Endothelial cell of umbilical vein (primary cell): ENCODE measurements around the gene SPEF1. TPM values are rescaled to one million over a fixed set of nuclear protein-coding genes. Genes with fewer than 3 reads are reported as not detected.

ENCODE experiments used
- BruUV-seq: library from RNA; stranded (reverse); fragments of 400-500 nt; replicated peaks from 2 replicates; lab custom pipeline; 2021; lab: Mats Ljungman, UMichigan
- CTCF ChIA-PET: fragments of 300-600, 350-600 bp; sonication (Branson Sonifier 250); formaldehyde crosslinking; loops from one replicate; lab custom pipeline; 2021; ENCODE audit warnings: antibody characterized with exemption, inconsistent platforms; lab: Charles Lee
- POLR2A ChIA-PET: fragments of 300-600, 350-600 bp; sonication (Branson Sonifier 250); formaldehyde crosslinking; loops from one replicate; lab custom pipeline; 2021; ENCODE audit warnings: antibody characterized with exemption, inconsistent platforms; lab: Charles Lee
- DNase-seq: peaks from one replicate; pipeline ENCODE4 v3.0.0-alpha.2; 2011; ENCODE audit warnings: low read depth, low spot score
- FAIRE-seq: peaks from 2 replicates; lab custom pipeline; 2011; peaks lifted over from hg19 to GRCh38; lab: Jason Lieb, UNC
- H2AFZ ChIP-seq: 2 replicates; pipeline ENCODE4 v1.6.0; 2012; ENCODE audit warnings: low read depth, low read length, control low read depth, inconsistent platforms
- H3K27ac ChIP-seq: 2 replicates; pipeline ENCODE4 v1.5.1; 2011; ENCODE audit warnings: low read depth, mild to moderate bottlenecking, control low read depth, low read length, moderate library complexity; ENCODE audit not compliant: insufficient read depth
- H3K27me3 ChIP-seq, 2 experiments: 2 replicates each; pipeline versions ENCODE4 v1.6.0 to v1.6.1; 2011; ENCODE audit warnings: low read length in 2 of 2, mixed read lengths in 1 of 2; ENCODE audit not compliant: control insufficient read depth in 2 of 2, insufficient read depth in 2 of 2
- H3K36me3 ChIP-seq, 2 experiments: 2 replicates in 1 of 2; 3 replicates in 1 of 2; pipeline ENCODE4 v1.5.1; 2011; ENCODE audit warnings: low read length in 2 of 2, mild to moderate bottlenecking in 1 of 2, moderate library complexity in 1 of 2; ENCODE audit not compliant: control insufficient read depth in 2 of 2, insufficient read depth in 2 of 2; ENCODE audit errors: extremely low read depth in 1 of 2
- H3K4me1 ChIP-seq: 3 replicates; pipeline ENCODE4 v1.5.1; 2011; ENCODE audit warnings: mild to moderate bottlenecking, low read length; ENCODE audit not compliant: control insufficient read depth, insufficient read depth; ENCODE audit errors: extremely low read depth
- H3K4me2 ChIP-seq: 2 replicates; pipeline ENCODE4 v1.6.1; 2011; ENCODE audit warnings: low read length, control low read depth, mixed read lengths; ENCODE audit not compliant: insufficient read depth
- H3K4me3 ChIP-seq, 3 experiments: fragments of 200-600 bp in 1 of 3; sonication (generic), shearing (Covaris generic) in 1 of 3; replicated peaks in 1 of 3; 2 replicates each; pipeline ENCODE4 v1.5.1; 2011 to 2016; ENCODE audit warnings: control low read depth in 3 of 3, low read length in 3 of 3, mild to moderate bottlenecking in 2 of 3, inconsistent platforms in 1 of 3, low read depth in 1 of 3, moderate library complexity in 1 of 3; ENCODE audit not compliant: insufficient read depth in 1 of 3
- H3K79me2 ChIP-seq: 2 replicates; pipeline ENCODE4 v1.6.0; 2012; ENCODE audit warnings: low read length, inconsistent platforms; ENCODE audit not compliant: control insufficient read depth, insufficient read depth
- H3K9ac ChIP-seq: replicated peaks from 2 replicates; pipeline ENCODE3; 2011; ENCODE audit warnings: low read length, control low read depth; ENCODE audit not compliant: insufficient read depth; ENCODE audit errors: extremely low read depth
- H3K9me1 ChIP-seq: replicated peaks from 3 replicates; pipeline ENCODE4 v1.6.0; 2011; ENCODE audit warnings: mild to moderate bottlenecking, low read length; ENCODE audit not compliant: control insufficient read depth, insufficient read depth; ENCODE audit errors: extremely low read depth
- H3K9me3 ChIP-seq: replicated peaks from 2 replicates; pipeline ENCODE4 v1.5.1; 2012; ENCODE audit warnings: low read length, inconsistent platforms; ENCODE audit not compliant: control insufficient read depth, insufficient read depth
- H4K20me1 ChIP-seq: replicated peaks from 2 replicates; pipeline ENCODE3; 2011; ENCODE audit warnings: mild to moderate bottlenecking, low read length; ENCODE audit not compliant: control insufficient read depth, insufficient read depth; ENCODE audit errors: extremely low read depth
- EZH2 ChIP-seq: IDR thresholded peaks from 2 replicates; pipeline ENCODE4 v1.6.1; 2012; ENCODE audit warnings: borderline replicate concordance, low read depth, mild to moderate bottlenecking, moderate library complexity, low read length, inconsistent platforms; ENCODE audit not compliant: severe bottlenecking
- FOS ChIP-seq: IDR thresholded peaks from 2 replicates; pipeline ENCODE4 v1.6.1; 2011; ENCODE audit warnings: mild to moderate bottlenecking, low read length, moderate library complexity, borderline replicate concordance; ENCODE audit not compliant: insufficient read depth
- GATA2 ChIP-seq: IDR thresholded peaks from 2 replicates; pipeline ENCODE4 v1.7.0; 2011; ENCODE audit warnings: low read depth, mild to moderate bottlenecking, moderate library complexity, mixed read lengths, low read length; ENCODE audit not compliant: insufficient read length, insufficient read depth
- JUN ChIP-seq: IDR thresholded peaks from 2 replicates; pipeline ENCODE4 v1.6.1; 2011; ENCODE audit warnings: borderline replicate concordance, low read depth; ENCODE audit not compliant: insufficient read length, insufficient read depth
- MYC ChIP-seq: IDR thresholded peaks from one replicate; pipeline ENCODE4 v1.6.1; 2011; ENCODE audit warnings: mild to moderate bottlenecking, low read depth, low read length
- POLR2A ChIP-seq: IDR thresholded peaks from 2 replicates; pipeline ENCODE4 v1.6.1; 2012; ENCODE audit warnings: low read depth, mild to moderate bottlenecking, control low read depth, low read length
- POLR2AphosphoS5 ChIP-seq: IDR thresholded peaks from 2 replicates; pipeline ENCODE4 v1.6.1; 2012; ENCODE audit warnings: low read depth, mild to moderate bottlenecking, control low read depth, low read length, moderate library complexity; ENCODE audit not compliant: insufficient read depth
- dilution Hi-C: fragments of 300-500 bp; cut with MboI; formaldehyde crosslinking; loops from one replicate; pipeline ENCODE4 v1.15.0; 2019; ENCODE audit warnings: low sequenced_read_pairs; ENCODE audit not compliant: extremely low pct_ligation_motif_present
- intact Hi-C: fragments of 100-400 bp; cut with micrococcal nuclease; formaldehyde crosslinking; loops from one replicate; pipeline ENCODE4 v1.10.0; 2022
- polyA plus RNA-seq, 4 experiments: library from polyadenylated mRNA; depleted of rRNA in 3 of 4; stranded (reverse) in 3 of 4; unstranded in 1 of 4; fragments of >200 nt; gene quantifications; 2 replicates each; pipeline versions ENCODE4 v1.2.1 to v1.2.3, GENCODE V29; 2011 to 2012; ENCODE audit warnings: missing spikeins in 1 of 4
- total RNA-seq: library from RNA; stranded (reverse); gene quantifications from 2 replicates; pipeline ENCODE4 v1.2.3, GENCODE V29; 2021
- TF ChIP-seq, protein P1 (sequence below), 2 donors: IDR thresholded peaks; 1 replicate in 1 of 2; 2 replicates in 1 of 2; pipeline ENCODE4 v1.5.1; 2011; ENCODE audit warnings: low read length in 2 of 2, mild to moderate bottlenecking in 2 of 2, moderate library complexity in 2 of 2, control low read depth in 1 of 2, inconsistent platforms in 1 of 2, low read depth in 1 of 2; ENCODE audit not compliant: insufficient read depth in 1 of 2; ENCODE audit errors: extremely low read depth in 1 of 2
- TF ChIP-seq, protein P2 (sequence below): IDR thresholded peaks from 2 replicates; pipeline ENCODE4 v1.6.1; 2011; ENCODE audit not compliant: insufficient read depth, insufficient read length

The SPEF1 gene
- total and polyA plus RNA-seq, 2 donors (not counting 3 experiments of a cell fraction or from before 2014, with no cell fraction given): 0.07 to 0.44 TPM

DNA sequence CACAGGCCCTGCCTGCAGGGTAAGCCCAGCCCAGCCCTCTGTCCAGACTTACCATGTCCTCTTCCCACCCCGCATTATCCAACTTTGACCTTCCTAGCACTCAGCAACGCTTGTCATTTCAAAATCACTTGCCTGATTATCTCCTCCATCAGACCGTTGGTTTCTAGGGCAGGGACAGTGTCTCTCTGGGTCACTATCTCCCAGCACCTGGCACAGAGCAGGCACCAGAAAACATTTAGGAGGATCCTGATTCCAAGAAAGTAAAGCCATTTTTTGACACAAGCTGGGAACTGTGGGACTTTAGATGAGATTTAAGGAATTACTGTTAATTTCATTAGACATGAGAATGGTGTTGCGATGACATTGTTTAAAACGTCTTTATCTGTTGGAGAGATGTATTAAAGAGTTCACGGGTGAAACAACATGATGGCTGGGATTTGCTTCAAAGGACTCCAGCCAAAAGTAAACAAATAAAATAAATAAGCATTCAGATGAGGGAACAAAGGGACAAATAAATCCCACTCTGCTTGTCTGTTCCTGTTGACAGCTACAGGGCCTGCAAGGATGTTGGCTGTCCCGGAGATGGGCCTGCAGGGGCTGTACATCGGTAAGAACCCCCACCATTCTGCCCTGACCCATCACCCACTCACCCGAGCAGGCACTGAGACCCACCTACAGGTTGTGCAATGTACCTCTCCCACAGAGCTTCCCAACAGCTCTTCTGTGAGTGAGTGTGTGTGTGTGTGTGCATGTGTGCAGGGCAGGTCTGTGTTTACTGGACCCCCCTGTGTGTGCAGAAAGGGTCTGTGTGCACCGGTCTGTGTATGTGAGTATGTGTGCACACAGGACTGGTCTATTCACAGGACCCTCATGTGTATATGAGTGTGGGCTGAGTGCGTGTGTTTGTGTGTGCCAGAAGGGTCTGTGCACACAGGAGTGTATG, 42.9 kb downstream of the SPEF1 start:
- CTCF ChIA-PET: interaction anchor here (1.2 to 3.3 kb wide), 4 partner anchors 15 to 43 kb away, joined by 3 to 18 read pairs (median 8); partner anchors contain the start of gene SPEF1
- H4K20me1 ChIP-seq: no peaks in the 10 kb centered on the region
- H3K27ac ChIP-seq: no peak overlapping the region
- DNase-seq: no peak
- POLR2A ChIA-PET: no interaction called here
- H3K9me3 ChIP-seq: no peaks in the 10 kb centered on the region
- no peaks in the 10 kb centered on the region for H3K36me3 ChIP-seq
- peaks cover 12% of the 10 kb centered on the region for H3K4me1 ChIP-seq
- H2AFZ ChIP-seq: no peak overlapping the region
- no peaks in the 10 kb centered on the region for H3K27me3 ChIP-seq
- no peak overlapping the region for H3K9ac ChIP-seq
- intact Hi-C loops (no loop called here), dilution Hi-C loops (no loop called here)
- no peak overlapping the region for H3K4me3 ChIP-seq
- H3K9me1 ChIP-seq: no peaks in the 10 kb centered on the region
- BruUV-seq: no TSS peak
- H3K79me2 ChIP-seq: no peaks in the 10 kb centered on the region
- no peak for FAIRE-seq
- no peak for TF ChIP-seq POLR2AphosphoS5
- TF ChIP-seq FOS: no peak
- TF ChIP-seq MYC: no peak
- TF ChIP-seq EZH2: no peak
- TF ChIP-seq GATA2: no peak
- TF ChIP-seq JUN: no peak
- TF ChIP-seq, protein P1, sequence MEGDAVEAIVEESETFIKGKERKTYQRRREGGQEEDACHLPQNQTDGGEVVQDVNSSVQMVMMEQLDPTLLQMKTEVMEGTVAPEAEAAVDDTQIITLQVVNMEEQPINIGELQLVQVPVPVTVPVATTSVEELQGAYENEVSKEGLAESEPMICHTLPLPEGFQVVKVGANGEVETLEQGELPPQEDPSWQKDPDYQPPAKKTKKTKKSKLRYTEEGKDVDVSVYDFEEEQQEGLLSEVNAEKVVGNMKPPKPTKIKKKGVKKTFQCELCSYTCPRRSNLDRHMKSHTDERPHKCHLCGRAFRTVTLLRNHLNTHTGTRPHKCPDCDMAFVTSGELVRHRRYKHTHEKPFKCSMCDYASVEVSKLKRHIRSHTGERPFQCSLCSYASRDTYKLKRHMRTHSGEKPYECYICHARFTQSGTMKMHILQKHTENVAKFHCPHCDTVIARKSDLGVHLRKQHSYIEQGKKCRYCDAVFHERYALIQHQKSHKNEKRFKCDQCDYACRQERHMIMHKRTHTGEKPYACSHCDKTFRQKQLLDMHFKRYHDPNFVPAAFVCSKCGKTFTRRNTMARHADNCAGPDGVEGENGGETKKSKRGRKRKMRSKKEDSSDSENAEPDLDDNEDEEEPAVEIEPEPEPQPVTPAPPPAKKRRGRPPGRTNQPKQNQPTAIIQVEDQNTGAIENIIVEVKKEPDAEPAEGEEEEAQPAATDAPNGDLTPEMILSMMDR (IDR thresholded peaks at IDR 0.05; ENCODE audit: extremely low read depth in 1 of 2, insufficient read depth in 1 of 2, low read depth in 1 of 2, low read length in 2 of 2): no peak
- TF ChIP-seq POLR2A: no peak
- TF ChIP-seq, protein P2, sequence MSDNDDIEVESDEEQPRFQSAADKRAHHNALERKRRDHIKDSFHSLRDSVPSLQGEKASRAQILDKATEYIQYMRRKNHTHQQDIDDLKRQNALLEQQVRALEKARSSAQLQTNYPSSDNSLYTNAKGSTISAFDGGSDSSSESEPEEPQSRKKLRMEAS: no peak
- no peak overlapping the region for H3K4me2 ChIP-seq
